SIG-M5 (cell line): ENCODE data around the gene DNAH11.
"Not testable (repeated sequence)": the region's sequence is repeated elsewhere in the genome, so short reads cannot be mapped to it uniquely, and the experiment has no call there.

Source experiments
- DNase-seq: peaks from one replicate; lab custom pipeline; 2025; lab: John Stamatoyannopoulos, UW

DNAH11 gene

GRCh38 chr7:21617513-21617912 is 74.7 kb downstream of the DNAH11 start:
- DNase-seq, result no peak

GRCh38 chr7:21617916-21618390 is 75.1 kb downstream of the DNAH11 start:
- DNase-seq, result no peak

GRCh38 chr7:21618706-21619105 is 75.9 kb downstream of the DNAH11 start:
- no peak for DNase-seq

- no peak for DNase-seq
Measured at GRCh38 chr7:21620054-21620453, 77.2 kb downstream of the DNAH11 start.

GRCh38 chr7:21624320-21624719 is 81.5 kb downstream of the DNAH11 start:
- DNase-seq, result no peak

- no peak for DNase-seq
Measured at GRCh38 chr7:21636694-21637093, 93.9 kb downstream of the DNAH11 start.

GRCh38 chr7:21639206-21639868 is 96.5 kb downstream of the DNAH11 start:
- DNase-seq, result no peak

- DNase-seq, result no peak
Measured at GRCh38 chr7:21640105-21640504, 97.3 kb downstream of the DNAH11 start.

GRCh38 chr7:21641546-21641945 is 98.7 kb downstream of the DNAH11 start:
- no peak for DNase-seq

GRCh38 chr7:21642422-21642821 is 99.6 kb downstream of the DNAH11 start:
- DNase-seq, result no peak

- DNase-seq, result no peak
Measured at GRCh38 chr7:21651697-21652096, 108.9 kb downstream of the DNAH11 start.

- DNase-seq, result no peak
Measured at GRCh38 chr7:21653623-21654022, 110.8 kb downstream of the DNAH11 start.

GRCh38 chr7:21656081-21656480 is 113.2 kb downstream of the DNAH11 start:
- DNase-seq, result no peak

GRCh38 chr7:21656796-21657195 is 114.0 kb downstream of the DNAH11 start:
- no peak for DNase-seq

GRCh38 chr7:21670496-21670895 is 127.7 kb downstream of the DNAH11 start:
- DNase-seq, result no peak

GRCh38 chr7:21671859-21672258 is 129.0 kb downstream of the DNAH11 start:
- no peak for DNase-seq

GRCh38 chr7:21675255-21675654 is 132.4 kb downstream of the DNAH11 start:
- no peak for DNase-seq

- no peak for DNase-seq
Measured at GRCh38 chr7:21690705-21691104, 147.9 kb downstream of the DNAH11 start.

GRCh38 chr7:21691146-21691545 is 148.3 kb downstream of the DNAH11 start:
- not testable (repeated sequence) for DNase-seq

- DNase-seq, result not testable (repeated sequence)
Measured at GRCh38 chr7:21700587-21700986, 157.7 kb downstream of the DNAH11 start.

GRCh38 chr7:21702303-21702702 is 159.5 kb downstream of the DNAH11 start:
- no peak for DNase-seq

- no peak for DNase-seq
Measured at GRCh38 chr7:21704359-21704758, 161.5 kb downstream of the DNAH11 start.

- no peak for DNase-seq
Measured at GRCh38 chr7:21706131-21706530, 163.3 kb downstream of the DNAH11 start.

- no peak for DNase-seq
Measured at GRCh38 chr7:21707566-21707965, 164.7 kb downstream of the DNAH11 start.
